Right kidney (tissue), 9 donors: Measurements from ENCODE around the gene GRAPL.
"Not testable (repeated sequence)": the region's sequence is repeated elsewhere in the genome, so short reads cannot be mapped to it uniquely, and the experiment has no call there.

Experiments used
- DNase-seq: peaks from one replicate; pipeline ENCODE4 v3.0.0-alpha.2; 2016
- long read RNA-seq, 8 donors: transcript quantifications; one replicate each; lab custom pipeline, GENCODE V29; 2026

The GRAPL gene
- long read RNA-seq, donor 1, partial matches to known transcripts: 0 of 1 reads
- long read RNA-seq, donor 1, other reads (novel, unspliced or antisense): 0 of 1 reads
- long read RNA-seq, donor 2: 0 reads
- long read RNA-seq, donor 3: 0 reads
- long read RNA-seq, donor 4, partial matches to known transcripts: 0 of 6 reads
- long read RNA-seq, donor 4, other reads (novel, unspliced or antisense): 6 of 6 reads
- long read RNA-seq, donor 5: 0 reads
- long read RNA-seq, donor 6: 0 reads
- long read RNA-seq, donor 7: 0 reads
- long read RNA-seq, donor 8: 0 reads

DNA sequence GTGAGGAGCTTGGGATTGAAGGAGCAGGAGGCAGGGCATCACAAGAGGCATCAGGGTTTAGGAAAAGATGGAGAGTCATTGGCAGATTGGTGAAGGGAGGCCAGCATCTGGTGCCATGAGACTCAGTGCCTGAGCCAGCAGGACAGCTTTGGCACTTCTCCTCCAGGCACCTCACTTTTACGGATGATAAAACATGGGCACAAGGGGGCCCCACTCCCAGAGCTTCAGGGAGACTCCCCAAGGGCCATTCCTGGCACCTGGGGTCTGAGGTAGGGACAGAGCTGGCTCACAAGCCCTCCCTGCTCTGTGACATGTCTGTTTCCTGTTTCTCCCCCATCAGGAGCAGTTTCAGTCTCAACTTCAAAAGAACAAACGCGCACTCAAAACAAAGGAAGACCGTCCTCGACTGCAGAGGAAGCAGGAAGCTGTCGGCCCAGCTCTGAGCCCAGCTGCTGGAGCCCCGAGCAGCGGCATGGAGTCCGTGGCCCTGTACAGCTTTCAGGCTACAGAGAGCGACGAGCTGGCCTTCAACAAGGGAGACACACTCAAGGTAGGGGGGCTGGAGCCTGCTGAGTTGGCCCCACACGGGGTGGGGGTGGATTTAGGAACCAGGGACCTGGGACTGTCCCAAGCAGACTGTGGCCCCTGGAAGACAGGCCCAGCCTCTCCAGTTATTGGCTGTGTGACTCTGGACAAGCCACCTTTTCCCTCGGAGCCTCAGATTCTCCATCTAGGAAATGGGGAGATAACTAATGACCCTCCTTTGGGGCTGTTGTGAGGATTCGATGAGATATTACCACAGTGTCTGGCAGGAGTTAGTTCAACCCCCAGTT is at the start of gene GRAPL:
Gene GRAPL, plus strand, starts transcription at position 442 of the 833 bp plus-strand sequence. Its CDS starts 31 bp downstream, at position 473.
- DNase-seq: not testable (repeated sequence)

DNA sequence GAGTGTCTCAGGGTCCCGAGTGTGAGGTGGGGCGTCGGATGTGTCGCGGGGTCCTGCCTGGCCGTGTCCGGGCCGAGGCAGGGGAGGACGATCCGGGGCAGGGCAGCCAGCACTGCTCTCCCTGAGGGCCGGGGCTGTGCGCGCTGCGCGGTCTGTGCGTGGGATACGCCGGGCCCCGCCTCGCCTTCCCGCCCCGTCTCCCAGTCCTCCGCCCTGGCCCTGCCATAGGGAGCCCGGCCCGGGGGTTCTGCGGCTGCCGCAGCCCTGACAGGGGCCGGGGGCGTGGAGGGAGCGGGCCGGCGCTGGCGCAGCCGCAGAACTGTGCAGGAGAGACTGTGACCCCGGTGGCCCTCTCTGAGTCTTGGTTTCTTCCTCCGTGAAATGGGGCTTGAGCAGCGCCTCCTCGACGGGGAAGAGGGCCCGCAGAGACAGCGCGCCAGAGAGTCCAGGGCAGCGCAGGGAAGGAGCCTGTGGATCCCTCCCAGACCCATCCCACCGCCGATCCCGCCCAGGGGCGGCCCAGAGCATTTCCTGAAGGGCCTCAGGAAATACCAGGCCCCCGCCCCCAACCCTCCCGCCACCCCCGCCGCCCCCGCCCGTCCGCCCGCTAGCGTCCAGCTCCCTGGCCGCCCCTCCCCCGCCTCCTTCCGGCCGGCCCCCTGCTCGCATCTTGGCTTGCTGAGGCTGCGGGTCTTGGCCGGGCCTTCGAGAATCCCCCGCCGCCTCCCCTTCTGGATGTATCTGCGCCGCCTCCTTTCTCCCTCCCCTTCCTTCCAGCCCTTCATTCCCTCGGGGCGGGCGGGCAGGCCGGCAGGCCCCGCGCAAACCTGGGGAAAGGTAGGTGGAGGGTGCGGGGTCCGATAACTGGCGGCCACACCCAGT is 38.3 kb upstream of the GRAPL start:
- DNase-seq: not testable (repeated sequence)

DNA sequence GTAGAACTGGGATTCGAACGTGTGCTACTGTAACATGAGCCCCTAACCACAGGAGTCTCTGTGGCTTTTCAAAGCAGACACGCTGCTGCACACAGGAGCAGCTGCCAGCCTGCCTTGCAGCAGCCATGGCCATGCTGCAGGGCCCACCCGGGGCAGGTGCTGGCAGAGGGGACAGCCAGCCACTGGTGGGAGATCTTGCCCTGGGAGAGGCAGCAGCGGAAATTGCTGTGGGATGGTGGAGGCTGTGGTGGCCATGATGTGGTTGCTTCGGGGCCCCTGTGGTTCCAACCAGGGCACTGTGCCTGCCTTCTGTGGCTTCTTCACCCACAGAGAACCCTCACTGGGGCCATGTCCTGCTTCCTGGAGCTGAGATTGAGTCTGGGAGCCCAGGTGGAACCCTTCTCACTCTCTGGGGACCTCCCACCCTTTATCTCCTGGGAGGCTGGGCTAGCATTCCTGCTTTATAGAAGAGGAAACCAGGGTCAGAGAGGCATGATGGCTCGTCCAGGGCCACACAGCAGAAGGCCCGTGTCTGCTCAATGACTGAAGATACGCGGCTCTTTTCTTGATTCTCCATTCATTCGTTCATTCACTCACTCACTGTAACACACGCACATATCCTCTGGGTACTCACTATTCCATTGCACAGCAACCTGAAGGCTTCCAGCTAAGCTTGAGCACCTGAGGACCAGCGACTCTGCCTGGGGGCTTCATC is 37.2 kb upstream of the GRAPL start:
- not testable (repeated sequence) for DNase-seq

DNA sequence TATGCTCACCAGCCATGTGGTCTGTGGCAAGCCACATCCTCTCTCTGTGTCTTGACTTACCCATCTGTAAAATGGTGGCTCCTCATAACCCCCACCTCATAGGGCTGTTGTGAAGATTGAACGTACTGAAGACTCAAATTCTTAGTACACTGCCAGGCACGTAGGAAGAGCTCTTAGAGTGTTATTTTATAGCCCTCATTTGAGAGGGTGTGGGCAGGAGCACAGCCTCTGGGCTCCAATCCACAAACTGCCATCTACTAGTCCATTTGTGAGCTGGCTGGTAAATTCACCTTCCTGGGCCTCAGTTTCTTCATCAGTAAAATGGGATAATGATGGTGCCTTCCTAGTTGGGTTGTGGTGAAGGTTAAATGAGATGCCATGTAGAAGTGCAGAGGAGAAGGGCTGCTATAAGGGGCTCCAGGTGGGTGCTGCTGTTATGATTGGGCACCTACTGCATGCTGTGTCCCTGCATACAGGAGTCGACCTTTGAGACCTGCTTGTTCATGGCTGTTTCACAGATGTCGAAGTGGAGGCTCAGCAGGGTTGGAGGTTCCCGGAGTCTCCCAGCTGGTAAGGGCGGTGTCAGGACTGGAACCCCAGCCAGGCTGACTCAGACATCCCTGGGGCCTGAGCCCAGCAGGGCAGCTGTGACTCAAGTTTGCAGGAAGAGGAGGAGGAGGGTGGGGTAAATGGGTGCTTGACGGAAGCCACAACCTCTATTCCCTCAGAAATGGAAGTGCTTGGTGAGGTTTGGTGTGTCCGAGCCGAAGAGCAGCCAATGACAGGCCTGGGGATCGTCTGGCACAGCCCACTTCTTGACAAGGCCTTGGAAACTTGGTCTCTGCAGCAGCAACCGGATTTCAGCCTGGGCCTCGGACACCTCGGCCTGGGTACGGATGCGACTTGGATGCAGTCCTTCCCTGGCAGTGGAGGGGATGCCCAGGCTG is 34.4 kb upstream of the GRAPL start:
- not testable (repeated sequence) for DNase-seq

DNA sequence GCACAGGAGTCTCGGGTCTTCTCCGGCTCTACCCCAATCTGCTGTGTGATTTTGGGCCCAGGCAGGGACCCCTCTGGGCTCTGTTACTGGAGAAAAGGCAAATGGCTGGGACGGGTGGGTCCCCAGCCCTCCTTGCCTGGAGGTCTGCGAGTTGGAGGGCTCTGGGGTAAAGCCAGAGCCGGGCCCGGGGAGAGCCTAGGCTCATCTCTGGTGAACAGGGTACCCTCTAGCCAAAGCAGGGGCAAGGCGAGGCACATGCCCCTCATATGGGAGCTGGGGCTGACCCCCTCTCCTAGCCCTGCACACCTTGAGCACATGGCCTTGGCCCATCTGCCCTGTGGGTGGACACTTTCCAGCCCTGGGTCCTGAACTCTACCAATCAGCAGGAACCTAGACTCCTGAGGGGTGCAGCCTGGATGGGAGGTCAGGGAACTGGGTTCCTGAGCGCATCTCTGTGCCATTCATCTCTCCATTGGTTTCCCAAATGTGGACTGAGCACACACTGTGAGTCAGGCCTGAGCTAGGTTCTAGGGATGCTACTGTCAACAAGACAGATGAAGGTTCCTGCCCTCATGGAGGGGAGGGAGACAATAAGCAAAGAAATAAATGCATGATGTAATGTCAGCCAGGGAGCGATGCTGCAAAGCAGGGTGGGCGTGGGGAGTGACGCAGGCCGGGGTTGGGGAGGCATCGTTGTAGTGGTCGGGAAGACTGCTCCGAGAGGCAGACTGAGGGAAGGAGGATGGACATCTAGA is 33.5 kb upstream of the GRAPL start:
- not testable (repeated sequence) for DNase-seq

DNA sequence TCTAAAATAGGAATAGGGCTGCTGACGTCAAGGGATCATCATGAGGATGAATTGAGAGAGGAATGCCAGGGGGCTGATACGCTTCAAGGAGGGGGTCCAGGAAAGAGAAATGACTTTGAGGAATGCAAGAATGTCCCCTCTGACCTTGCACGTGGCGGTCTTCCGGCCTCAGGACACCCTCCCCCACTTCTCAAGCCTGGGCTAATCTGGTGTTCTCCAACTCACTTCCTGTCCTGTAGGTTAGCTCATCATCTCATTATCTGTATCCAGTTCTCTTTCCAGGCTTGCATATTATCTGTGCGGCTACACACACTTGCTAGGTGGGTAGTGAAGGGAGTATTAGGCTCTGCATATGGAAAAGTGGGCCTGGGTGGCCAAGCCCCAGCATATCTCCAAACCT is 18.9 kb upstream of the GRAPL start:
- DNase-seq: not testable (repeated sequence)

DNA sequence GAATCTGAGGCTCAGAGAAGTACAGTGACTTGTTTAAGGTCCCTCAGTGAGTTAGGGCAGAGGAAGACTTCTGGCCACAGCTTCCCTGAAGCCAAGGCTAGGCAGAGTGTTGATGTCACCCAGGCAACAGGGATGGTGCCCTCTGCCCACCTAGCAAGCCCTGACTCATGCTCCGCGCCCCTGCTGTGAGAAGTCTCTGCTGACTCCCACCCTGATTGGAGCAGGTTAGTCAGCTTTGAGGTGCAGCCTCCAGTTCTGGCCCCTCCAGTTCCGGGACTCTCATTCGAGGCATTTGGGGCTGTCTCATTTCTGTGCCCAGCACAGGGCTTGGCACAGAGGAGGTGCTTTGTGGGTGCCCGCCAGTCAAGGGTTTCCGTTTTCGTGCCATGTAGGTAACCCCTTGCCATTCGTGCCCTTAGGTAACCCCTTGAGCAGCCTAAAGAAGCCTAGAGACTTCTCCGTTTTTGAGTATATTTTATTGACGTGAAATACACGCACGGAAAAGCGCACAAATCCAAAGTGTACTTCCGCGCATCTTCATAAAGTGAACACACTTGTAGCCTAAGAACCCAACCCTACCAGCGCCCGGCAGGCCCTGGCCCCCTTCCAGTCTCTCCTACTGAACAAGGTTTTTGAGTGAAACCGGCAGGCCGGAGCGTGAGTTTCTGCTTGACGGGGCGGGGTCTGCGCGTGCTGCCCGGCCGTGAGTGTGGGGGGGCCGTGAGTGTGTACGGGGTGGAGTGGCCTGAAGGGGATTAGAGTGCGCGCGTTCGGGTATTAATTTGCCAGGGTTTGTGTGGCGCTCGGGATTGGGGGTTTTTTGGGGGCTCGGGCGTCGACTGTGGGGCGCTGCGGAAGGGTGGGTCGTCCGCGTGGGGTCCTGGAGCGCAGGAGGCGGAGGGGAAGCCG is 16.9 kb upstream of the GRAPL start:
- DNase-seq: not testable (repeated sequence)

DNA sequence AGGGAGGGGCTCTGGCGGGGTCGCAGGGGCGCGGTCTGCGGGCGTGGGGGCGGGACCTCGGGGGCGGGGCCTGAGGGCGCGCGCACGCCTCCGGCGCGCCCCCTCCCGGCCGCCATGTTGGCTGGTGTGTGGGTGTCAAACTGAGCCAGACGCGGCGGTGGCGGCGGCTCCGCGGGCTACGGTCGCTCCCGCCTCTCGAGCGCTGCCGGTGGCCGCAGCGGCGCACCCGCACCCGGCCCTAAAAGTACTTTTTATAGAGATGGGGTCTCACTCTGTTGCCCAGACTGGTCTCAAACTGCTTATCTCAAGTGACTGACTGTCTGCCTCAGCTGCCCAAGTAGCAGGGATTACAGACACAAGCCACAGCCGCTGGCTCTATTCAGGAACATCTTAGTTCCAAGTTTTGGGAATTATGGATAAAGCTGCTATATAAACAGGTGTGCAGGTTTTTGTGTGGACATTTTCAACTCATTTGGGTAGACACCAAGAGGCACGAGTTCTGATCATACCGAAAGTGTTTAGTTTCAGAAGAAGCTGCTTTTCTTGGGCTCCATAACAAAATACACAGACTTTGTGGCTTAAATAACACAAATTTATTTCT is 16.2 kb upstream of the GRAPL start:
- peak; percentile 49 for DNase-seq

DNA sequence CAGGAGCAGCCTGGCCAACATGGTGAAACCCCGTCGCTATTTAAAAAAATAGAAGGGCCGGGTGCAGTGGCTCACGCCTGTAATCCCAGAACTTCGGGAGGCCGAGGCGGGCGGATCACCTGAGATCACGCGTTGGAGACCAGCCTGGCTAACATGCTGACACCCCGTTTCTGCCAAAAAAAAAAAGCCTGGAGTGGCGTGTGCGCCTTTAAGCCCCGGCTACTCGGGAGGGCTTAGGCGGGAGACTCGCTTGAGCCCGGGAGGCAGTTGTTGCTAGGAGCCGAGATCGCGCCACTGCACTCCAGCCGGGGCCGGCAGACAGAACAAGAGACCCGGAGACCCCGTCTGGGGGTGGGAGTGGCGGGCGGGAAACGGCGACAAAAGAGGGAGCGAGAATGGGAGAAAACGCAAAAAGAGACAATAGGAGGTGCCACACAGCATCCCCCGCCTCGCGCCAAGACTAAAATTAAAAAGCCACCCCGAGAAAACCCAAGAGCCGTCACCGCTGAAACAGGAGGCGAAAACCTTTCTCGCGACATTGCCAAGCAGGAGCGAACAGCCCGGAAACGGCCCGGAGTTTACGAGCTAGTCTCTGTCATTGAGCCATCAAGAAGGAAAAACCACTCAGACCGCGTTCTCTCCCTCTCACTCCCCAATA is 15.5 kb upstream of the GRAPL start:
- DNase-seq: peak; percentile 70

DNA sequence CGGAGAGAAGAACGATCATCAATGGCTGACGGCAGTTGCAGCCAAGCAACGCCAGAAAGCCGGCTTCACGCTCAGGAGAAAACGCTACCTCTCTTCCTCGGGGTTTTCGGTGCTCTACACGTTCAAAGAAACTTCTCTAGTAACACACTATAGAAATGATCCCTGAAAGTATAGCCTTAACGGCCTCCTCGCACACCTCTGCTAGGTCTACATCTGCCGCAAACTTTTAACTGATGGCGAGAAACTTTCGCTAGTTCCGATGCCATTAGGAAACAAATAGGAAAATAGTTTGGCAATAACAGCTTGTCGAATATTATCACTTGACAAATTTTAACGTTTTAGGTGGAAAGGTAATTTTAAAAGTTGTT is 14.9 kb upstream of the GRAPL start:
- not testable (repeated sequence) for DNase-seq

DNA sequence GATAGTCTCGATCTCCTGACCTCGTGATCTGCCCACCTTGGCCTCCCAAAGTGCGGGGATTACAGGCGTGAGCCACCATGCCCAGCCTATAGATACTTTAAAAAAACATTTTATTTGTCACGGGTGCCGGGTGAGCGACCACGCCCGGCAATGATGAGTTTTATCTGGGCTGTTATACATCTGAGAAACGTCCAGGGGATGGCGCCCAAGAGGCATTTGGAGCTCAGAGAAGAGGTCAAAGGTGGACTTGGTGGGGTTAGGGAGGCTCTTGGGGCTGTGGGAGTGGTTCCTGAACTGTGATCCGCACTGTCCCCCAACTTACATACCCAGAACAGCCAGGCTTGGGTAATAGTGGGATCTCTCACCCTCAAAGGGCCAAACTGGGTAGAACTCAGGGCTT is 8.7 kb upstream of the GRAPL start:
- not testable (repeated sequence) for DNase-seq

DNA sequence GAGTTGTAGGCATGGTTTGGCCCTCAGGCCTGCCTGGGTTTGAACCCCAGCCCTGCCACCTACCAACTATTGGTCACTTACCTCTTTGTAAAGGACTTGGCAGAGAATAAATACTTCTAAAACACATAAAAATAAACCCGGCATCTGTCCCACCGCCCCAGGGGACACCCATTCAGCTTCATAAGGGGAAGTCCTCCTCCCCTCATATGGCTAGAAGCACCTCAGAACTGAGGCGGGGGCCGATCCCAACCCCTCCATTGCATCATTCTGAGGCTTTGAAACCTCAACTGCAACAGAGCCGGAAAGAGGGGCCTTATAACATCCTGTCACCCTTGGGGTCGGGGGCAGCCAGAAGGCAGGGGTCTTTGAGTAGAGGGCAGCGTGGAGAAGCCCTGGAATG is 2.1 kb upstream of the GRAPL start:
- DNase-seq: not testable (repeated sequence)

DNA sequence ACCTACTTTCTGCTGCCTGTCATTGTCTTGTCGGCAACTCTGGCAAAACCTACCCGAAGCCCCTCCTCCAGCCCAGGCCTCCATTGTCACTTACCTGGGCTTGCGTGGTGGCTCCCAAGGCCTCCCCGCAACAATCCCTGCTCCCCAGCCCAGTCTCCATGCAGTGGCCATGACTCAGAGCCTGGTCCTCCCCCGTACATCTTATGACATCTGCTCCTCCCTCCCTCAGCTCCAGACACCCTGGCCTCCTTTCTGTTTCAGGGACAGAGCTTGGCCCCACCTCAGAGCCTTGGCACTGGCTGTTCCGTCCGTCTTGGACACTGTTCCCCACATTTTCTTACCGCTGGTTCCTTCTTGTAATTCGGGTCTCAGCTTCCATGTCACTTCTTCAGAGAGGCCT is 2.1 kb downstream of the GRAPL start:
- DNase-seq: not testable (repeated sequence)

DNA sequence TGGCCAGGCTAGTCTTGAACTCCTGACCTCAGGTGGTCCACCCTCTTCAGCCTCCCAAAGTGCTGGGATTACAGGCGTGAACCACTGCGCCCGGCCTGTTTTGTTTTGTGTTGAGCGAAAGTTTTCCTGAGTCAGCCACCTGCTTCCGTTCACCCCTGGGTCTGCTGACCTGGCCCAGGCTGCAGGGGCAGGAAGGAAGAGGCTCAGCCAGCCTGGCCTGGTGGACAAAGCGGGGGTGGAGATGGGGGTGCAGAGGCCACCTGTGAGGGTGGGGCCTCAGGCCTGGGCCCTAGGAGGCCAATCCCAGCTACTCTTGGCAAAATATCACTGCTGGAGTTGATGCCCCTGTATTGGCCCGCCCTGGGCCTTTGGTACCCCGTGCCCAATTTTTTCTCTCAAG is 3.7 kb downstream of the GRAPL start:
- not testable (repeated sequence) for DNase-seq

DNA sequence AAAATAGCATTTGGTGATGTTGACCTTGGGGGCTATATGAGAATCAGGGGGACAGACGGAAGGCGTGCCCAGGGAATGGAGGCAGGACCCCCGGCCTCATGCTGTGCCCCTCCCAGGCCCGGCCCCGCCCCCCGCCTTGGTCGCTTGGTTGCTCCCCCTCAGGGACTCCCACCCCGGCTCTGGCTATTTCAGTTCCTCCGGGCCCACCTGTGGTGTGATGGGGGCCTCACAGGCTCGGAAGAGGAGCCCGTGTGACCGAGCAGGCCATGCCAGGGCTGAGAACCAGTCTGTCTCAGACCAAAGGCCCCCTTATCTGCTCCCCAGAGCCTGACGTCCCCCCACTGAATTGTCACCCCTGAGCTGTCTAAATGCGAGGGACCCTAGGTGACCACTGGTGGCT is 4.4 kb downstream of the GRAPL start:
- not testable (repeated sequence) for DNase-seq

DNA sequence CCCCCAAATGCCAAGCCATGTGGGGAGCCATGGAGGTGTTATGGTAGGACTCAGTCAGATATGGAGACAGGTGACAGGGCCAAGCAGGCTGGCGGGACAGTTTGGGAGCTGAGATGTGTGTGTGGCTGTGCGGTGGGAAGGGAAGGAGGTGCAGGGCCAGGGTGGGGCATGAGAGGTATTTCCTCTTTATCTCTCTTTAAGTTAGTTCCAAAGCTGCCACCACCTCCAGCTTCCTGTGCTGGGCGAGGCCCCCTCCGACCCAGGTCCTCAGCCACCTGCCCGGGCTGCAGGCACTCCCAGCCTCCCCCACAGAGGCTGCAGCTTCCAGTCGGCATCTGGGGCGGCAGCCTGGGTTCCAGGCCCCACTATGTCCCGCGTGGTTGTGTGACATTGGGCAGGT is 6.4 kb downstream of the GRAPL start:
- DNase-seq: not testable (repeated sequence)

DNA sequence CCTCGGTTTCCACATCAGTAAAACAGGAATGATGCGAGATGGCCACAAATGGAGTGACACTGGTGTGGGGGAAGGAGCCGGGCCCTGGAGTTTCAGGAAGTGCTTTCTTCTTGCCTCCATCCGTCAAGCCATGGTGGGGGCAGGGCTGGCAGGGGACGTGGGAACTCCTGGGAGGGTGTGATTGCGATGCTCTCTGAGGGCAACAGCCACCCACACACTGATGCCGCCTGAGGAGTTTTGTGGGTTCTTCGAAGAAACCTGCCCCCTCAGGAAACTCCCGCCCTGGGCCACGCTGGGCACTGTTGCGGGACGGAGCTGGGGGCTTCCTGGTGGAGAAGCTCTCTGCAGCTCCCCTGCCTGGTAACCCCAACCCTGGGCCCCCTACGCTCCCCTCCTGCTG is 8.0 kb downstream of the GRAPL start:
- not testable (repeated sequence) for DNase-seq

DNA sequence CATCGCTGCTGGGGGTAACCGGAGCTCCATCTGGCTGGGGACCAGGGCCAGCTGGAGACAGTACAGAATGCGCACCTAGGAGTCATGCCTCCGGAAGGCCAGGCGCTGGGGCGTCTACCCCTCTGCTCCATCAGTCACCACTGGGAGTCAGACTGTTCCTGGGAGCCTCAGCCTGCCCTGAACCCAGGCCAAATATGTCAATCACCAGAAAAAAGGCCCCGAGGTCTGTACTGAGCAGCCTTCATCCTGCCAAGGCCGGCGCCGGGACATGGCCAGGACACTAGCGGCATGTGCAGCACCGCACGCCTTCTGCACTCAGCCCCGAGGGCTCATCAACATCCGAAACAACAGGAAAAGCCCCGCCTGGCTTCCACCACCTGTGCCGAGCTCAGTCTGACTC is 8.7 kb downstream of the GRAPL start:
- DNase-seq: not testable (repeated sequence)
